AML-193 (cell line): ENCODE measurements around the gene SYNPO2.
"Not testable (repeated sequence)": the region's sequence is repeated elsewhere in the genome, so short reads cannot be mapped to it uniquely, and the experiment has no call there.

ENCODE experiments used
- DNase-seq, 2 experiments: peaks; one replicate each; lab custom pipeline; 2025; lab: John Stamatoyannopoulos, UW

SYNPO2 gene

GRCh38 chr4:118878507-118878906, 10.1 kb upstream of the SYNPO2 start:
- DNase-seq, result not testable (repeated sequence)

- no peak for DNase-seq
Measured at GRCh38 chr4:118879409-118879808, 9.2 kb upstream of the SYNPO2 start.

DNA sequence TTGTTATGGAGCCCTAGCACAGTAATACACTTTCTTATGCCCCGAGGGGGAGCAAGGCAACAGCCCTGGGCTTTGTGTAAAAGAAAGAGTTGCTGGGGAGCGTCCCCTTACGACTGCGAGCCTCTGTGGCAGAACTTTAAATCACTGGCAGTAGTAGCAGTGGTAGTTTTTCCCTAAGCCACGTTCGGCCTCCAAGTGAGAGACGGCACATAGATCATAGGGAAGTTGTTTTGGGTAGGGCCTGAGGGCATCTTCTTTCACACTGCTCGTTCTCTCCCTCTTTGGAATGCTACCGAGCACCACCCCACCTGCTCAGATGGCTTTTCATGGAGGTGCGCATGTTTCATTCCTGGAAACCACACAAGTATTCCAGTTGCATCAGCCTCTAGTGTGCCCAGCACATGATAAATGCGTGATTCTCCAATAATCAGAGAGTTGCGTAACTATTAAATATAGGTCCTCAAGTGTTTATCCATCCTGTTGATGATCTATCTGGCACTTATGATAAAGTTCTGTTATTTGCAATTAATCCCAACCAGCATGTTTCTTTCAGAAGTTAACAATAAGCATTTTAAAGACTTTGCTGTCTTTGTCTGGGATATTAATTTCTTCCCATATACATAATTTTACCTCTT, 7.0 kb upstream of the SYNPO2 start:
- no peak for DNase-seq

DNA sequence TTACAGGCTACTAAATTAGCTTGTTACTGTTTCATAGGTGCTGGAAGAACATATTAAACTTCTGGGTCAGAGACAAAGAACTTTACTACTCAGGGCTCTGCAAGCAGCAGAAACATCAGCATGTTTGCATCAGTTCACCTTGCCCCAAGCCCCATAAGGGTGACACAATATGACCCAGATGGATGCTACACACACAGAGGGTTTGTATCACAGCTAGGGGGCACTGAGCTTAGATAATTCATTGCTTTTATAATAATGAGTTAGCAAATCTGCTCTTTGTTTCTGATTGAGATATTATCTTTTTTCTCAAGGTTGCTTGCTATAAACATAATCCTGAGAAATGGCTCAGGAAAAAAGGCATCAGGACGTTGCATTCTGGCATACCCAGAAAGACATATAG, 4.8 kb upstream of the SYNPO2 start:
- DNase-seq, result peak in 1 of 2 experiments; percentile 17

GRCh38 chr4:118884716-118885115, 3.9 kb upstream of the SYNPO2 start:
- no peak for DNase-seq

DNA sequence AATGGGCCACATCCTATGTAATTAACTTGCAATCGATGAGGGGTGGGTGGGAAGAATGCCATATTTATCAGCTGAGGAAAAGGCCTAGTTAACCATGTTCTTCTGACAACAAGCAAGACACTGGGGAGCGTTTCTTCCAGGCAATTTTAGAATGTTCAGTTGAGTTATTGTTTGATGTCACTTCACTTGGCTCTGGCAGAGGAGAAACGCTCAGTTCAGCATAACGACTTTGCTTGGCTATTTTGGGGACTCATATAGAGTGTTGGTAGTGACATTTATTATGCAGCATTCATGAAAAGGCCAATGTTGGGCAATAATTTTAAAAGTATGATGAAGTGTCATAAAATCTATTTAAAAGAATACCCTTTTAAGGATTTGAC, 648 bp downstream of the SYNPO2 start:
- no peak for DNase-seq

GRCh38 chr4:118894034-118894433, 5.4 kb downstream of the SYNPO2 start:
- DNase-seq, result no peak

DNA sequence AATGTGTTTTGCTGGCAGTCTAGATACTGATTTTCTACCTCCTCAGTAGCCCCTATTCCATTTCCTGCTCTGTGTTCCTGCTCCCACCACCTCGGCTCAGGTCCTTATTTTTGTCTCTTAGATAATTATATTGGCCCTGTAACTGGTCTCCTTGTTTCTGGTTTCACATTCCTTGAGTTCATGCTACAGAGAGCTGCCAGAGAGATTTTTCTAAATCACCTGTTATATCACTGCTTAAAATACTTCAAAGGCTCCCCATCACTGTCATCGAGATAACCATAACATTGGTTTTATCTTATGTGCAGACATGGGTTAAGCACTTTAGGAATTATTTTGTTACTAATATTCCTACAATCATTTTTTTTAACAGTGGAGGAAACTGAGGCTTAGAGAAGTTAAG, 9.6 kb downstream of the SYNPO2 start:
- no peak for DNase-seq

- no peak for DNase-seq
Measured at GRCh38 chr4:118898684-118899138, 10.1 kb downstream of the SYNPO2 start.

DNA sequence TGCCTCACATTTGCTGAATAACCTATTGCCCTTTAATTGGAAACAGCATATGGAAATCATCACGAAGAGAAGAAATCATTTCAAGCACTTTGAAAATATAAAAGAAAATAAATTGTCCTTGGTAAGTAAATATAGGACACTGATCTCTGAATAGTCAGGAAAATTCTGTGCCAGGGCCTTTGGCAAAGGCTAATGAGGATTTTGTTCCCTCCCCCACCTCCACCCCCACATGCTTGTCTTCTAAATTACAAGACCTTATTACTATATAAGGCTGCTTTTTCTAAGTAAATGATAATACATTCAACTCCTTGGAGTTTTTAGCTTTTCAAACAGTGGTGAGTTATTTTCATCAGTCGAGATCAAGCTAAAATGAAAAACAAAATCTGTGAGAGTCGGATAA, 15.8 kb downstream of the SYNPO2 start:
- DNase-seq, result no peak

DNA sequence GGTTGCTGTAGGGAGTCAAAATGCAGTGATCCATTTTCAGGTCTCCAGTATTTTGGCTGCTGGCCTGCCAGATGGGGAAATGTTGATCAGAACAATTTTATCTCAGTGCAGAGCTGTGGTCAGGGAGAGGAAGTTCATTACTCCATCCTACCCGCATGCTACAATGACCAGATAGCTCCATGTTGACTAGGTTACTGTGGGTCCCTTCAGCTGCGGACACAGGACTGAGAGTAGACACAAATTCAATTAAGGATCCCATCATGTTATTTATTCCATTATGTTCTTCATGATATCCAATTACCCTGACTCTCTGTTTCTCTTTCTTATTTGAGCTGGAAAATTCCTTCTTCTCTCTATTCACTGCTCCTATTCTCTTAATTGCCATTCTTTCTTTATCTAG, 16.3 kb downstream of the SYNPO2 start:
- DNase-seq, result peak; percentile 85 to 94

- DNase-seq, result peak; percentile 36 to 41
Measured at GRCh38 chr4:118905566-118905965, 16.9 kb downstream of the SYNPO2 start.

- no peak for DNase-seq
Measured at GRCh38 chr4:118909173-118909956, 20.7 kb downstream of the SYNPO2 start.

DNA sequence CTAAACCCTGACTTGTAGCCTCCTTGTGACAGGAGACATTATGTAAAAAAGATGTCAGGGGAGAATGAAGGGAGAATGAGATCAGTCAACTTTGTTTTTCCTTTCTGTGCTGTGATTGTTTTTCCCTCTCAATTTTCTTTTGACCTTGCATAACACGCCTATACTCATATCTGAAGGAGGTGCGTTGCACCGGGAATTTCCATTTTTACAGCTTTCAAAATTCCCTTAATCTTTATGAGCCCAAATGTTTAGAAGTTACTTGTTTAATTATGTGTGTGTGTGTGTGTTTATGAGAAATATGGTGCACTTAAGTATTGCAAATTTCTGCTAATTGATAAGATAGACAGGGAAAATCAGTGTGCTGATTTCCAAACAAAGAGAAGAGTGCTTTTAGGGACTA, 21.6 kb downstream of the SYNPO2 start:
- DNase-seq, result no peak

- DNase-seq, result no peak
Measured at GRCh38 chr4:118911238-118911703, 22.6 kb downstream of the SYNPO2 start.

- no peak for DNase-seq
Measured at GRCh38 chr4:118915468-118915867, 26.8 kb downstream of the SYNPO2 start.

GRCh38 chr4:118916691-118917289, 28.1 kb downstream of the SYNPO2 start:
- DNase-seq, result no peak

DNA sequence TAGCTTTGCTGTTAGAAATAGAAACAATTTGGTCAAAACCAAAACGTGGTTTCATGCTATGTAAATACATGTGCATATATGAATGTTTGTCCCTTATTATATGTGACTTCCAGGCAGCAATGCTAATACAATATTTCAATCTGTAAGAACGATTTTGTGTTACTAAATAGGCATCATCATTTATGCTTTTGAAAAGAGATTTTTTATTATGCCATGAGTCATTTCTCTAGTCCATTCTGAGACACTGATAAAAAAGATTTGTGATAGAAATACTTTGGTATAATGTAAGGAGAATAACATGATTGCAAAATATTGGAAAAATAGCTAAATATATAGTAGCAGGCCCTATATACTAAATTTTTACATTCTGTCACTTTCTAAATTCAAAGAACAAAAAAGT, 28.9 kb downstream of the SYNPO2 start:
- DNase-seq, result no peak

DNA sequence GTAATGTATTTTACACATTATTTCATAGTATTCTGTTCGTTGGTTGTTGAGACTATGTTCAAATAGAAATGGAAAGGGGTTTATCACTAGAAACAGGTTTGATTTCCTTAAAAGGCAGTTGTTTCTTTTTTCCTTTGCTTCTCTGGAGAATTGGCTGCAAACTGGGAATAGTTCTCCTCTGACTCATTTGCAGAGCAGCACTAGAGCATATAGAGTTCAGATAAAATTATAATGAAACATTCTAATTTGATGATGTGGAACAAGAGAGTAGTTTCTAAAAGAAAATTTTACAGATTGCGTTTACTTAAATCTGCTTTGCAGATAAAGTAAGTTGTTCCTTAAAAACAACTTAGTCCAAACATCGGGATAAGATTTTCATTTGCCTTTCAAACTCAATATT, 29.7 kb downstream of the SYNPO2 start:
- no peak for DNase-seq

DNA sequence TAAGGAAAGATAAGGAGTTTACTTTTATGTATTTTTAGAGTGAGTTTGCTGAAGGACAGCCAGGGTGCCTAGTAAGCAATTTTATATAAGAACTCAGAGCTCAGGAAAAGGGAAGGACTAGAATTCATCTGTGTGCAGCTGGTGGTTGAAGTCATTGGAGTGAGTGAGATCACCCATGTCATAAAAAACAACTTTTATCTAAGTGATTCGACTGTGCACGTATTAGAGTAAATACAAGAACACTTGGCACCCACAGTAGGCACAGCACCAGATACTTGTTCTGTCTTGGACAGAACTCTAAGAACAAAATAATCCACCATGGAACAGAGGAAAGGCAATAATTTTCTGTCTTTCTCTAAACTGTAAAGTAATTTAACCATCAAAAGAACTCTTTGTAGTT, 31.6 kb downstream of the SYNPO2 start:
- DNase-seq, result no peak

GRCh38 chr4:118921786-118922185, 33.1 kb downstream of the SYNPO2 start:
- DNase-seq, result no peak

- DNase-seq, result no peak
Measured at GRCh38 chr4:118923891-118924290, 35.2 kb downstream of the SYNPO2 start.

GRCh38 chr4:118927974-118928373, 39.3 kb downstream of the SYNPO2 start:
- no peak for DNase-seq
